MM.1S (cell line): Measurements from ENCODE around the gene TSSK3.

Experiments
- CTCF ChIP-seq: fragments of 300-600 bp; sonication (generic); IDR thresholded peaks from 2 replicates; pipeline ENCODE4 v1.5.1; 2016; ENCODE audit warnings: antibody characterized with exemption, low read length, mixed read lengths
- EZH2 ChIP-seq: fragments of 300-600 bp; sonication (generic); optimal IDR thresholded peaks from 2 replicates; pipeline ENCODE3; 2017; ENCODE audit warnings: low read depth, mild to moderate bottlenecking, antibody characterized with exemption, low read length, mixed read lengths
- EZH2phosphoT487 ChIP-seq: fragments of 300-600 bp; sonication (generic); IDR thresholded peaks from 2 replicates; pipeline ENCODE4 v1.6.1; 2018; ENCODE audit warnings: antibody characterized with exemption, low read length

- TF ChIP-seq CTCF: no peak
- no peak for TF ChIP-seq EZH2
- TF ChIP-seq EZH2phosphoT487: no peak
Observed at GRCh38 chr1:32393832-32394140, 31.4 kb downstream of the TSSK3 start.
